HPDE6-E6E7 (cell line): Measurements from ENCODE around the gene NLE1.
"Not testable (repeated sequence)": the region's sequence is repeated elsewhere in the genome, so short reads cannot be mapped to it uniquely, and the experiment has no call there.

Experiments
- DNase-seq: peaks from one replicate; pipeline ENCODE4 v3.0.0; 2011; ENCODE audit warnings: missing footprints; ENCODE audit errors: extremely low spot score

NLE1 gene

DNA sequence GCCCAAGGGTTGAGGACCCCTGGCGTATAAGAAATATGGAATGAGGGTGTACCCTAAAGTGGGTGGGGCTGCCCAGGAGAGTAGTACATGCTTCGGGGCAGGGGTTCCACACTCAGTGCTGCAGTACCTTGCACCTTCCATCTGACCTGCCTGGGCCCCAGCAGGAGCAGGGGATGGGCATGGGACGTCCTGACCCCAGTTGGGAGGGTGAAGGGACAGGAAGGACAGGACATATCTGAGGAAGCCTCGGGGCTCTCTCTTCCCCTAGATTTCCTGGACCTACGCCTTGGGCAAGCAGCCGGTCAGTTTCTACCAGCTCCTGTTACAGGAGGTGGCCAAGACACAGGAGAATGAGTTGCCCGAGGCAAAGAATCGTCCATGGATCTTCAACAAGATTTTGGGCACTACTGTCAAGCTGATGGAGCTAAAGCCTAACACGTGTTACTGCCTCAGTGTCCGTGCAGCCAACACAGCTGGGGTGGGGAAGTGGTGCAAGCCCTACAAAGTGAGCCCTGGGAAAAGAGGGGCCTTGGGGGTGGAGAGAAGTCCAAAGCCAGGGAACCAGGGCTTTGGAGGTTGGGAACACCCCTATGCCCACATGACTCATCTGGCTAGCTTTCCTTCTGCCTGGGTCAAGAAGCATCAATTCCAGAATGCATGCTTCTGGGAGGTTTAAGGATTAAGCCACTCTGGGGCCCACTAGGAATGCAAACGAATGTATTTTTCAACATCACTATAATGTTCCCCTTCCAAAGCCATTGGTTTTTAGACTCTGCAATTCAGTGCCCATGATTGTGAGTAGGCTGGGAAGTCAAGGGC is 12.7 kb downstream of the NLE1 start:
- no peak for DNase-seq

DNA sequence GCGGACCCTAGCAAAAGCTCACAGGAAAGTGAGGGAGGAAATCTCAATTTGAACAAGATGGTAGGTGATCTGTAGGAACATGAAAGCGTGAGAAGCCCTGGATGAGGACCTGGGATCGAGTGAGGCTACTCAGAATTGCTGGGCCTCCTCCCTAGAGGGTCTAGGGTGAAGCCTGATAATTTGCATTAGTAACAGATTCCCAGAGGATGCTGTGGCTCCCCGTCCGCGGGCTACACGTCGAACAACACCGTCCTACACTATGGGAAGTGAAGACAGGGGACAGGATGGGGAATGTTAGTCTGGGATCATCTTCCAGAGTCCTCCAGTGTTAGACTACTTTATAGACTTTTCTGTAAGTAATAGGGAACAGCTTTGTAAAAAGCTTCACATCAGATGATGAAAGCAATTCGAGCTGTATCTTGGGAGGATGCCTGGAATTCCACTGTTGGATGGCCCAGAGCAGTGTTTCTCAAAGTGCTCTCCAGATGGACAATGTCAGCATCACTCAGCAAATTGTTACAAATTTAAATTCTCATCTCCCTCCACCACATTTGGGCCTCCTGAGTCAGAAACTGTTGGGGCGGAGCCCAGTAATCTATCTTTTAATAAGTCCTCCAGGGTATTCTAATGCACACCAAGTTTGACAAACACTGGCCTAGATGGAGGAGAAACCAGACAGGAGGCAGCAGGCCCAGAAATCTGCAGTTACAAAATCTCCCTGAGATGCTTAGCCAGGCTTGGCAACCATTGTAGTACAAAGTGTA is 14.2 kb downstream of the NLE1 start:
- no peak for DNase-seq

DNA sequence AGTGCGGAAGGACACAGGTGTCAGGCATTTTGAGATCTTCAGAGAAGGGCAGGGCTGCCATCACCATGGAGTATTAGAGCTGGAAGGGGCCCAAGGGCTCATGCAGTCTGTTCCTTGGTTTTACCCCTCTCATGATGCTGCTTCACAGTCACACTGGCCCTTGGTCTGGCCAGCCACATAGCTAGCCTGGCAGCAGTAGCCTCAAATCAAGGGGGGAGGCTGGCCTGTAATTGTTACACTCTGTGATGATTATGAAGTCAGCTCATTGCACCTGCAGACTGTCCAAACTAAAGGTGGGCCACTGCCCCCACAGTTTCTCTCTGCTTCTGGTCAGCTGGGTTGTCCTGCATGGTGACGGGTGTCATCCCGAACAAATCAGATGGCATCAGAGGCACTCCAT is 20.8 kb downstream of the NLE1 start, which contains the start of gene FNDC8:
Gene FNDC8 (plus strand): TSS at position 301 of the 400 bp plus-strand sequence. CDS start 79 bp downstream, at position 380.
- DNase-seq, result no peak

DNA sequence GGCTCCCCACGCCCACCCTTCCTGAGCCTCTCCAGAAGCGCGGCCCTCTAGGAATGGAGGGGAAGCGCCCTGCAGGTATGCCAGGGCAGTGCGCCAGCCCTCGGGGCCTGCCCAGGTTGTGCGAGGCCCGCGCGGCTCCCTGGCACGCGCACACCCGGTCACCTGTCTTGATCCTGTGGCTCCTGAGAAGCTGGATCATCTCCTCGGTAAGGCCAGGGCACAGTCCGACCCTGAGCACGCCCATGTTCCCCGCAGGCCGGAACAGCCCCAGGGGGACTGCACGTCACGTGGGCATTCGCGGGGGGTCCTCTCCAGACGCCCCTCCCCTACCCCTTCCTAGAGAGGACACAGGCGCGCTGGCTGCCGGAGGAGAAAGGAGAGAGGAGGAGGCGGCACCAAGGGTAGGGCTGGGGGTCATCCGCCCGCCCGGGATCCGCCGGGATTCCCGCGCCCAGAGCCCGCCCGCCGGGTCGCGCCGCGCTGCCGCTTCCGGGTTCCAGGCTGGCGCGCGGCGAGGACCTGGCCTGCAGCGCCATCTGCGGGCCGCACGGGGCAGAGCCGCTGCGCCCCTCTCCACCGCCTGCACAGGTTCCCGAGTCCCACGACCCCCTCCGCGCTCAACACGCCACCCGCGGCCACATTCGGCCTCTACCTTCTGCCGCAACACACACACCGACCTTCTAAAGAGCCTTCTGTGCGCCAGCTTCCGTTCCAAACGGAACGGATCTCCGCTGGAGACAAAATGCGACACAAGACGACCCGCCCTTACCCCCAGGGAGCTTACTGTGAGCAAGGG is 22.5 kb downstream of the NLE1 start, which contains the start of gene RAD51D:
Gene RAD51D (minus strand): TSS at position 491 of the 796 bp plus-strand sequence. CDS start 247 bp downstream, at position 244.
- DNase-seq, result peak; percentile 68

DNA sequence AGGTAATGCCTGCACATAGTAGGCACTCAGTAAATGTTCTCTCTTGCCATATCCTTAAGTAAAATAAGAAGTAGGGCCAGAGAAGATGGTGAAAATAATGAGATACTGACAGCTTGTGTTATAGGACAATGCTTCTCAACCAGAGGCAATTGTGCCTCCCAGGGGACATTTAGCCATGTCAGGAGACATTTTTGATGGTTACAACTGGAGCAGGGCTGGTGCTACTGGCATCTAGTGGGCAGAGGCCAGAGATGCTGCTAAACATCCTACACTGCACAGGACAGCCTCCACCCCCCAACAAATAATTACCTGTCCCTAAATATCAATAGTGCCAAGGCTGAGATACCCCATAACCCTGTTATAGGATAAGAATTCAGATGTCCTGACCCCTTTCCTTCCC is 24.1 kb downstream of the NLE1 start:
- DNase-seq, result no peak

DNA sequence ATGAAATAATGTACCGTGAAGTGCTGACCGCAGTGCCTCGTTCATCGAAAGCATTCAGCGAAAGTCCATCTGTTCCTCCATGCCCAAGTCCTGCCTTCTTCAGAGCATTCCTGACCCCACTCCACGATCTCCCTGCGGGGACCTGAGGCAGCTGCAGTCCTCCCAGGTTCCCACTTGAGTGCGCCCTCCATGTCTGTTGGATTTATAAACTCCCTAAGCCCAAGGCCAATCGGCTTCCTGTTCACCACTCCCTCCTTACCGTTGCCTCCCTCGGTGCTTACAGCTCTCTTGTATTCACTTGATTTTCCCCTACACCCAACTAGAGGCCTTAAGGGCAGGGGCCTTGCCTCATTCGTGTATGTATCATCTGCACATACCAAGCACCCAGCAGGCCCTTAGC is 25.3 kb downstream of the NLE1 start:
- DNase-seq, result no peak

DNA sequence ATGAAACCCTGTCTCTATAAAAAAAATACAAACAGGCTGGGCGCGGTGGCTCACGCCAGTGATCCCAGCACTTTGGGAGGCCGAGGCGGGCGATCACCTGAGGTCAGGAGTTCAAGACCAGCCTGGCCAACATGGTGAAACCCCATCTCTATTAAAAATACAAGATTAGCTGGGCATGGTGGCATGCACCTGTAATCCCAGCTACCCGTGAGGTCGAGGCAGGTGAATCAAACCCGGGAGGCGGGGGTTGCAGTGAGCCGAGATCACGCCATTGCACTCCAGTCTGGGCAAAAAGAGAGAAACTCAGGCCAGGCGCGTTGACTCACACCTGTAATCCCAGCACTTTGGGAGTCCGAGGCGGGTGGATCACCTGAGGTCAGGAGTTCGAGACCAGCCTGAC is 31.3 kb downstream of the NLE1 start:
- not testable (repeated sequence) for DNase-seq

DNA sequence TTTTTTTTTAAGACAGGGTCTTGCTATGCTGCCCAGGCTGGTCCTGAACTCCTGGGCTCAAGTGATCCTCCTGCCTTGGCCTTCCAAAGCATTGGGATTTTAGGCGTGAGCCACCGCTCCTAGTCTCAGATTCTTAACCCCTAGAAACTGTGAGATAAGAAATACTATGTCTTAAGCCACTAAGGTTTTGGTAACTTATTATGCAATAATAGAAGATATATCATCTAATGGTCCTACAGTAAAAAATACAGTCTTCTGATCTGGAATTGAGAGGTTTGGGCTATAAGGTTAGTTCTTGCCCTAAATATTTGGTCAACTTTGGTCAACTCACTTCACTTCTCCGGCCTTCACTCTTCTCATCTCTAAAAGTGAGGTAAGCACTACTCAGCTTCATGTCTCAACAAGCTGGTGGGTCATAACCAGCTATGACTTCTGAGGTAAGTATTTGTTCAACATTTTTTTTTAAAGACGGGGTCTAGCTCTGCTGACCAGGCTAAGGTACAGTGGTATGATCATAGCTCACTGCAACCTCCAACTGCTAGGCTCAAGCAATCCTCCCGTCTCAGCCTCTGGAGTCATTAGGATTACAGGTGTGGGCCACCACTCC is 37.2 kb downstream of the NLE1 start:
- no peak for DNase-seq

DNA sequence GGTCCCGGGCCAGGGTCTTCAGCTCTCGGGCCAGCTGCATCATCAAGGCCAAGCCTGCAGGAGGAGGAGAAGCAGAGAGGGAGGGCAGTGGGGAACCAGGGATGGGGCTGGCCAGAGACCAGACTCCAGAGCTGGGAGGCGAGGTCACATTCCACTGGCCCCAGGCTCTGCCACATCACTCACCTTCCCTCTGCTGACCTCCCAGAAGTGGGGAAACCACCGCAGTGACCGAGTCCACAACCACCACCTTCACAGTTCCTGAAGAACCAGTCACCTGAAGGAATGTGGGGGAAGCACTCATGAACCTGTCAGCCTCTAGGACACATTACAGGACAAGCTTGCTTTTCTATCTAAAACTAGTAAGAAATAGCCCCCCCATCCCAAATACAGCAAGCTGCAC is 38.8 kb downstream of the NLE1 start:
- DNase-seq, result no peak

DNA sequence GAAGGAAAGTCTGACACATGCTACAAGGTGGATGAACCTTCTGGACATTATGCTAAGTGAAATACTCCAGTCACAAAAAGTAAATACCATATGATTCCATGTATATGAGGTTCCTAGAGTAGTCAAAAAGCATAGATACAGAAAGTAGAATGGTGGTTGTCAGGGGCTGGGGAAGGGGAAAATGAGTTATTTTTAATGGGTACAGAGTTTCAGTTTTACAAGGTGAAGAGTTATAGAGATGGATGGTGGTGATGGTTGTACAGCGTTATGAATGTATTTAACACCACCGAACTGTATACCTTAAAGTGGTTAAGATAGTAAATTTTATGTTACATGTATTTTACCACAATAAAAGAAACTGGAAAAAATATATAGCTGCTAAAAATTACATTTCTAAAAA is 40.4 kb downstream of the NLE1 start:
- DNase-seq, result no peak

DNA sequence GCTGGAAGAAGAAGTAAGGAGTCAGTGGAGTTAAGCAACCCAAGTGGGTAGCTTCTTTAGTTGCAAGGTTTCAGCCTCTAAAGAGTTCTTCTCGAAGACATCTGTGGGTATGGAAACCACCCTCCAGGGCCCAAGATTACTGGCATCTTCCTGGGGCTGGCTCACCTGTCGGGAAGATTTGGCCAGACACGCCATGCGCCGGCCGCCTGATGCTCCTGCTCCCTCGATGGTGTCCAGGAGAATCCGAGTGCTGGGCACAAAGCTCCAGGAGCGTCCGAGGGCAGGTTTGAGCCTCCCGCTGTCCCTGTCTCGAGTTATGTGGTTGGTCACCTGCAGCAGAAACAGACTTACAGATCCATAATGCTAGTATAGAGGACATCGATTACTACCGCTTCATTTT is 41.1 kb downstream of the NLE1 start:
- DNase-seq, result no peak

DNA sequence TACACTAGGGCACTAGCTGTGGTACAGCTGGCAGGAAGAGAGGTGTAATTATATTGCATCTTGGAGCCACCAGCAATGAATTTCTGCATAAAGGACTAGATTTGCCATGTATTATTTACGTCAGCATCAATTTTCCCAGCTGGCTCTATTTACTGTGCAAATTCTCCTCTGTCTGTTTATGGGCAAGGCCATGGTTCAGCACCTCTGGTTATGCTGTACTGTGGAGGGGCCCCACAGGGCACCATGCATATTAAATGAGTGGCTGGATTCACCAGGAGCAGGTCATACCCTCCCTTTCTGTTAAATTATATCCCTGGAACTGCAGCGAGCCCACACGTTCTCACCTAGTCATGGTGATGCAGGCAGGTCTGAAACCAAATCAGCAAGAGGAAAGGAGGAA is 42.2 kb downstream of the NLE1 start:
- DNase-seq, result no peak

DNA sequence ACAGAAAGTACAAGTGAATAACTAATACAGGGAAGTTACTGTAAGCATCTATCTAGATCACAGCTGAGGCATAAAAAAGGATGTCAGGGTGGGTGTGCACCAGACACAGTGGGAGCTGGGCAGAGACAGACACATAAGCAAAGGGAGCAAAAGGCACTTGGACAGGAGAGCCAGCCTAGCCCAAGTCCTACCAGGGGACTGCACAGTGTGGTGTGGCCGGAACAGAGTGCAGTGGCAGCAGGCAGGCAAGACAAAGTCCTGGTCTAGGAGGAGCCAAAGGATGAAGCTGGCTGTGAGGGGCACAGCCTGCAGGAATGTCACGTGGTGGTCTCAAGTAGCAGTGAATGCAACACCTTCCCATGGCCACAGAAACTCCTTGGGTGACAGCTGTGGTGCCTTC is 44.3 kb downstream of the NLE1 start:
- DNase-seq, result no peak

DNA sequence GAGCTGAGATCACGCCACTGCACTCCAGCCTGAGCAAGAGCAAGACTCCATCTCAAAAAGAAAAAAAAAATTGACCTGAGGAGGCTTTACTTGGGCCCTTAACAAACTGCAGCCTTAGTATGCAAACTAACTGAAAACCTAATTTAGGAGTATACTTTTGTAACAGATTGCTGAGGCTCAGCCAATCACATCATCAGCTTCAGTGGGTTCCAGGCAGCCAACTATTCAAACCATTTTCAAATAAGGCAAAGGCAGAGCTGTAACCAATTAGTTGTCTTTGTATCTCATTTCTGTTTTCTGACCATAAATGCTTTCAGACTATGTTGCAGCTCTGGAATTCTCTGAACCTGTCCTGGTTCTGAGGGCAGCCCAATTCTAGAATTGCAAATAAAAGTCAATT is 46.4 kb downstream of the NLE1 start:
- DNase-seq, result no peak

DNA sequence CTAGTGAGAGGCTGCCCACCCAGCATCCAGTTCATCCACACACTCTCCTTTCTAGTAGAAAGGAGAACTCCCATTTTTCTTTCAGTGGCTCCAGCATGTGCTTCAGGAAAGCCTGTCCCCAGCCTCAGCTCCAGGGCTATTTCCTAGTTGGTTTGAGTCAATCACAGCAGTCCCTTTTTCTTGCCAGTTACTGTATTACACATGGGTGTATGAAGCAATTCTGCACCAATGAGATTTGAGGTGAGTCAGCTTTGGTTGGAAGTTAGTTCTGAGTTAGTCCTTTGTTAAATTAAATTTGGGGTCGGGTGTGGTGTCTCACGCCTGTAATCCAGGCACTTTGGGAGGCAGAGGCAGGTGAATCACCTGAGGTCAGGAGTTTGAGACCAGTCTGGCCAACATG is 47.2 kb downstream of the NLE1 start:
- DNase-seq, result no peak

DNA sequence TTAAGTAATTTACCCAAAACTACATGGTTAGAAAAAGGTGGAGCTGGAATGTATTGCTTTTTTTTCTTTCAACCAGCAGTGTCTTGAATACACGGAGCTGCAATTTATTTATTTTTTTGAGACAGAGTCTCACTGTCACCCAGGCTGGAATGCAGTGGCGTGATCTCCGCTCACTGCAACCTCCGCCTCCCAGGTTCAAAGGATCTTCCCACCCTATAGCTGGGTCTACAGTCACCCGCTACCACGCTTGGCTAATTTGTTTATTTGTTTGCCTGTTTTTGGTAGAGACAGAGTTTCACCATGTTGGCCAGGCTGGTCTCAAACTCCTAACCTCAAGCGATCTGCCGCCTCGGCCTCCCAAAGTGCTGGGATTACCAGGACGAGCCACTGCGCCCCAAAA is 51.4 kb downstream of the NLE1 start:
- DNase-seq, result not testable (repeated sequence)

DNA sequence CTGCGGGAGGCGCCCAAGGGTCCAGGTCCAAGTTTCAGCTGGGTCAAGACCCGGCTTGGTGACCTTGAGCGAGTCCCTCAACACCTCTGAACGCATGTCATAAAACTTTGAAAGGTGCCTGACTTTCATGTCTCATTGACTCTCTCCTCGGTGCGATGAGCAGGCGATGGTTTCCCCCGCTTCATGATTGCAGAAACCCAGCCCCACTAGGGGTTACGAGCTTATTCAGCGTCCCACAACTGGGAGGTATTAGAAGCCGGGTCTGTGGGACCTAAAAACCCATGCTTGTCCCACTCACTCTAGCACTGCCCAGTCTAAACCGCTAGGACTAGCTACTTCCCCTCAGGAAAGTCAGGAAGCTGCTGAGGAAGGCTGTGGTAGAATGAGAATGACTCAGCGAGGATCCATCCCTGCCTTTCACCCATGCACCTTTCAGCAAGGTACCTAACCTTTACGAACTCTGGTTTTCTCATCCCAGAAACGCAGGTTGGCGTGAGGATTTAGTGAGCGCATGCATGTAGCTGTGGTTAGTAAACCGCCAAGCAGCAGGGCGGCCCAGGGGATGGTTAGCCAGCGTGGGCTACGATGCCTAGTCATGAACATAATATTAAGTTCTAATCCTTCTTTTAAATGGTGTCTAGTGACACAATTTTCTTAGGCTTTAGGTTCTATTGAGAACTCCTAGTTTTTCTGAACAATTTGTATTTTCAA is 52.4 kb downstream of the NLE1 start:
- DNase-seq, result peak; percentile 45

DNA sequence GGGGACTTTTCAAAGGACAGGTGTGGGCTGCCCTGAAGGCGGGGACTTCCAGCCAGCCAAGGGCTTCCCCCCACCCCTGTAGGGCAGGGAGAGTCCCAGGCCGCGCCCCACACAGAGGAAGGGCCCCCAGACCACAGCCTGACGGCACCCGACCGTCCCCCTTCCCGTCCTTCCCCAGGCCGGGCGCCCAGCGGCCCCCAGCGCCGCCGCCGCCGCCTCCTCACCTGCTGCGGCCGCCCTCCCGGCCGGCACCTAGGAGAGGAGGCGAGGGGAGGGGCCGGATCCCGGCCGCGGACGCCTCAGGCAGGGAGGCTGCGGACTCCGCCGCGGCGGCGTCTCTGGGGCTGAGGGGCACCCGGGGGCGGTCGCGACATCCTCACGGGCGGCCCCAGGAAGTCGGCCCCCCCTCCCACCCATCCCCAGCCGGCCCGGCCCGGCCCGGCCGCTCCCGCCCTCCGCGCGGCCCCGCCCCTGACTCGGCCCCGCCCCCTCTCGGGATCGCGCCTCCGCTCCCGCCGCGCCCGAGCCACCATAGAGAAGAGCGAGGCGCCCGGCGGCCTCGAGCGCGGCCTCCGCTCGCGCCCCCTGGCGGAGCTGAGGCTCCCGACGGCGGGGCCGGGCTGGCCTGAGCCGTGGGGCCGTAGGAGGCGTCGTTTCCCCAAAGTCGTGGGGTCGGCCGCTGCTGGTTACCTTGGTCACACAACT is 53.1 kb downstream of the NLE1 start:
- DNase-seq, result peak; percentile 66

DNA sequence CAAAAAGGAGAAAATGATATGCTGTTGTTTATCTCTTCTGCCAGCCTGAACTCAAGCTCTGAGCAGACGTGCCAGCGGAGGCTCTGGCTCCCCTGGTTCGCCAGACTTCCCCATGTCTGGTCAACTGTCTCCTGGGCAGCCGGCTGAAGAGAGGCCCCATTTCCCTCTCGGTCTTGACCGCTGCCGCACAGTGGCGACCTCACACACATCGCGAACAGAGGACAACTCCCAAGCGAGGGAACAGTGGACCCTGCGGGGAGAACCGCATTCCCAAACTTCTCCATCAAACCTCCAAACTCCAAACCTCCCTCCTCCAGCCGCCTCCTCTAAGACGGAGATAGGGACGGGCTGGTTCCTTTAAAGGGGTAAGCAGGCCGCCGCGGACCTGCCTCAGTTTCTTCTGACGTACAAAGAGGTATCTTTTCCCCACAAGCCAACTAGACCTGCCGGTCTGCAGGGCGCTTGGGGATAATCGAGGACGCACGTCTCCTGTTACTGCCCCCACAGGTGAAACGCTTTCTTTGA is 53.7 kb downstream of the NLE1 start:
- no peak for DNase-seq

DNA sequence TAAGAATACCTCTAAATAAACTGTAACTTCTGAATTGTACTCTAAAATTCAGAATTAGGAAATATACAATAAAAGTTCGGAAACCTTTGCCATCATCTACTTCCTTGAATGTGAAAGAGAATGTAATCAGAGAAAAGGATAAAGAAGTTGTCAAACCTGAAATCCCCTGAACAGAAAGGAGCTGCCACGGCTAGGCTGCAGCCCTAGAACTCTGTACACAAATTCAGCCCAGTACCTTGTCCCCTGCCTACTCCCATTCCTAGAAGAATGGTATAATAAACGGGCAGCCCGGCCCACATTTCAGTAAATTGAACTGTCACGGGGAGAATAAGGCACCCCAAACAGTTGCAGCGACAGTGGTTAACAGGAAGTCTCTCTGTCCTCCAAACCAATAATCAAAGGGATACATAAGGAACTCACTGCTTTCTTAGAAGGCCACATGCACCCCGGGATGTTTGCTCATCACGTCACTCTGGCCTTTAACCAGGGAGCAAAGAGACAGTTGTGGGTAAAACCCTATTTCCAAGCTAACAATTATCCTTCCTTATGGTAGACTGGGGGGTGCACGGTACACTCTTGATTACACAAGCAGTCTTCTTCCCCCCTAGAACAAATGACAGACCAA is 54.3 kb downstream of the NLE1 start:
- no peak for DNase-seq
